KOPT-K1 (cell line): ENCODE data around the gene SPPL3.
"Not testable (repeated sequence)": the region's sequence is repeated elsewhere in the genome, so short reads cannot be mapped to it uniquely, and the experiment has no call there.

Experiments
- H3K27ac ChIP-seq: fragments of 200-600 bp; sonication (generic); 2 replicates; pipeline ENCODE4 v1.5.1; 2016; ENCODE audit warnings: antibody characterized with exemption, mild to moderate bottlenecking, low read depth, low read length; ENCODE audit not compliant: poor library complexity, severe bottlenecking
- H3K36me3 ChIP-seq: fragments of 200-600 bp; sonication (generic); 2 replicates; pipeline ENCODE4 v1.5.1; 2017; ENCODE audit warnings: antibody characterized with exemption, mild to moderate bottlenecking, low read length, moderate library complexity; ENCODE audit not compliant: insufficient read depth
- H3K9me3 ChIP-seq: fragments of 200-600 bp; sonication (generic); 2 replicates; pipeline ENCODE4 v1.5.1; 2017; ENCODE audit warnings: antibody characterized with exemption, low read length, mild to moderate bottlenecking; ENCODE audit not compliant: insufficient read depth, poor library complexity, severe bottlenecking

Gene SPPL3

GRCh38 chr12:120847814-120848213 is 56.3 kb downstream of the SPPL3 start:
- H3K36me3 ChIP-seq, result no peaks in the 10 kb centered on the region
- H3K9me3 ChIP-seq, result no peaks in the 10 kb centered on the region
- no peak overlapping the region for H3K27ac ChIP-seq

- Histone ChIP-seq H3K36me3 (no peaks in the 10 kb centered on the region), H3K27ac (no peak overlapping the region), H3K9me3 (no peaks in the 10 kb centered on the region)
Observed at GRCh38 chr12:120847392-120847791, 56.8 kb downstream of the SPPL3 start.

GRCh38 chr12:120846721-120847120 is 57.4 kb downstream of the SPPL3 start:
- H3K36me3 ChIP-seq, result no peaks in the 10 kb centered on the region; the same call in 1 of the 2 replicates
- no peaks in the 10 kb centered on the region for H3K9me3 ChIP-seq
- H3K27ac ChIP-seq, result no peak overlapping the region

- Histone ChIP-seq H3K36me3 (no peaks in the 10 kb centered on the region; the same call in 1 of the 2 replicates), H3K9me3 (no peaks in the 10 kb centered on the region), H3K27ac (peak overlapping the region; percentile 51)
Observed at GRCh38 chr12:120845696-120846095, 58.5 kb downstream of the SPPL3 start.

- H3K9me3 ChIP-seq, result no peaks in the 10 kb centered on the region
- no peaks in the 10 kb centered on the region; the same call in 1 of the 2 replicates for H3K36me3 ChIP-seq
- peak overlapping the region; percentile 51 for H3K27ac ChIP-seq
Observed at GRCh38 chr12:120844768-120845449, 59.2 kb downstream of the SPPL3 start.

- H3K36me3 ChIP-seq, result no peaks in the 10 kb centered on the region; the same call in 1 of the 2 replicates
- peak overlapping the region; percentile 51 for H3K27ac ChIP-seq
- H3K9me3 ChIP-seq, result no peaks in the 10 kb centered on the region
Observed at GRCh38 chr12:120844297-120844696, 59.9 kb downstream of the SPPL3 start.

GRCh38 chr12:120843472-120843871 is 60.7 kb downstream of the SPPL3 start:
- peak overlapping the region; percentile 5 for H3K27ac ChIP-seq
- no peaks in the 10 kb centered on the region for H3K9me3 ChIP-seq
- no peaks in the 10 kb centered on the region; the same call in 1 of the 2 replicates for H3K36me3 ChIP-seq

GRCh38 chr12:120842595-120842994 is 61.6 kb downstream of the SPPL3 start:
- no peaks in the 10 kb centered on the region; the same call in 1 of the 2 replicates for H3K36me3 ChIP-seq
- H3K9me3 ChIP-seq, result no peaks in the 10 kb centered on the region
- H3K27ac ChIP-seq, result peak overlapping the region; percentile 3

GRCh38 chr12:120841525-120841924 is 62.6 kb downstream of the SPPL3 start:
- no peak overlapping the region for H3K27ac ChIP-seq
- H3K9me3 ChIP-seq, result no peaks in the 10 kb centered on the region
- no peaks in the 10 kb centered on the region; the same call in 1 of the 2 replicates for H3K36me3 ChIP-seq

- no peaks in the 10 kb centered on the region; the same call in 1 of the 2 replicates for H3K36me3 ChIP-seq
- no peaks in the 10 kb centered on the region for H3K9me3 ChIP-seq
- H3K27ac ChIP-seq, result no peak overlapping the region
Observed at GRCh38 chr12:120839503-120839902, 64.7 kb downstream of the SPPL3 start.

- H3K27ac ChIP-seq, H3K36me3 ChIP-seq, H3K9me3 ChIP-seq: not testable (repeated sequence)
Observed at GRCh38 chr12:120838629-120839383, 65.4 kb downstream of the SPPL3 start.

GRCh38 chr12:120836114-120836684 is 68.0 kb downstream of the SPPL3 start:
- H3K36me3 ChIP-seq, result no peaks in the 10 kb centered on the region
- H3K9me3 ChIP-seq, result no peaks in the 10 kb centered on the region
- peak overlapping the region; percentile 93 for H3K27ac ChIP-seq

GRCh38 chr12:120835657-120836056 is 68.5 kb downstream of the SPPL3 start:
- Histone ChIP-seq H3K9me3 (no peaks in the 10 kb centered on the region), H3K27ac (peak overlapping the region; percentile 93), H3K36me3 (no peaks in the 10 kb centered on the region)

- Histone ChIP-seq H3K27ac (peak overlapping the region; percentile 93), H3K36me3 (no peaks in the 10 kb centered on the region), H3K9me3 (no peaks in the 10 kb centered on the region)
Observed at GRCh38 chr12:120835304-120835612, 68.9 kb downstream of the SPPL3 start.

- Histone ChIP-seq H3K9me3 (no peaks in the 10 kb centered on the region), H3K36me3 (no peaks in the 10 kb centered on the region), H3K27ac (peak overlapping the region; percentile 93)
Observed at GRCh38 chr12:120834489-120835303, 69.5 kb downstream of the SPPL3 start.
